Activated T-helper 17 cell treated with anti-CD3 and anti-CD28 coated beads, Interleukin-2, amount 50 U/mL, for 72 hours (primary cell): ENCODE data around the gene DNAH9. TPM values are rescaled to one million over a fixed set of nuclear protein-coding genes. Genes with fewer than 3 reads are reported as not detected.
"Not testable (repeated sequence)": the region's sequence is repeated elsewhere in the genome, so short reads cannot be mapped to it uniquely, and the experiment has no call there.

Experiments
- ATAC-seq: fragments of 150-1000 bp; cut with Tn5 transposase; replicated peaks from 2 replicates; pipeline ENCODE4 v1.10.0; 2021; ENCODE audit warnings: mild to moderate bottlenecking, moderate library complexity
- H3K27ac Mint-ChIP-seq: one replicate; pipeline ENCODE4 v1.8.0; 2022; ENCODE audit warnings: mixed read lengths
- H3K27me3 Mint-ChIP-seq: one replicate; pipeline ENCODE4 v1.8.0; 2022; ENCODE audit warnings: mixed read lengths
- H3K36me3 Mint-ChIP-seq: one replicate; pipeline ENCODE4 v1.8.0; 2022; ENCODE audit warnings: low read depth, mild to moderate bottlenecking, mixed read lengths
- H3K4me1 Mint-ChIP-seq: one replicate; pipeline ENCODE4 v1.8.0; 2022; ENCODE audit warnings: mixed read lengths
- H3K4me3 Mint-ChIP-seq: one replicate; pipeline ENCODE4 v1.8.0; 2022; ENCODE audit warnings: mild to moderate bottlenecking, mixed read lengths
- H3K9me3 Mint-ChIP-seq: one replicate; pipeline ENCODE4 v1.8.0; 2022; ENCODE audit warnings: mixed read lengths
- total RNA-seq, 2 donors: library from RNA; stranded (reverse); gene quantifications; one replicate each; pipeline ENCODE4 v1.2.3, GENCODE V29; 2022

The DNAH9 gene
- total RNA-seq, 2 donors from 2014 or later, result not detected

GRCh38 chr17:11925262-11926021, 327.2 kb downstream of the DNAH9 start:
- ATAC-seq, result no peak
- Mint-ChIP-seq H3K4me1 (no peaks in the 10 kb centered on the region), H3K27me3 (peaks cover 20% of the 10 kb centered on the region), H3K4me3 (no peak overlapping the region), H3K9me3 (peaks cover 3% of the 10 kb centered on the region), H3K27ac (no peak overlapping the region), H3K36me3 (no peaks in the 10 kb centered on the region)

DNA sequence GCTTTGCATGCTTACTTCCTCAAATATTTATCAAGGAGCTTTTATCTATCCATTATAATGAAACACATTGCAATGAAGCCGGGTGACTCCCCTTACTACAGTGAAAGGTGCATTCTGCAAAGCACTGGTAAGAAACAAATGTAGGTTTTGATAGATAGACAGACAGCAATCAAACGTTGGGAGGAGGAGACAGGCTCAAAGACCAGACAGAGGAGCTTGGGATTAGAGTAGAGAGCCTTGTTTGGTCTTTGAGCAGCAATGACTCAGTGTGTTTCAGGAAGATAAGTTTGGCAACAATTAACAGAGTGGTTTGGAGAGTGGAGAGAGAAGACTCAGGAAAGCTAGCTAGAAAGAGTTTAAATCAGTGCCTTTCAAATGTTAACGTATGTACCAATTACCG, 330.2 kb downstream of the DNAH9 start:
- Mint-ChIP-seq H3K27me3 (peaks cover 20% of the 10 kb centered on the region), H3K4me3 (no peak overlapping the region), H3K36me3 (no peaks in the 10 kb centered on the region), H3K27ac (no peak overlapping the region), H3K9me3 (peaks cover 3% of the 10 kb centered on the region), H3K4me1 (no peaks in the 10 kb centered on the region)
- no peak for ATAC-seq

DNA sequence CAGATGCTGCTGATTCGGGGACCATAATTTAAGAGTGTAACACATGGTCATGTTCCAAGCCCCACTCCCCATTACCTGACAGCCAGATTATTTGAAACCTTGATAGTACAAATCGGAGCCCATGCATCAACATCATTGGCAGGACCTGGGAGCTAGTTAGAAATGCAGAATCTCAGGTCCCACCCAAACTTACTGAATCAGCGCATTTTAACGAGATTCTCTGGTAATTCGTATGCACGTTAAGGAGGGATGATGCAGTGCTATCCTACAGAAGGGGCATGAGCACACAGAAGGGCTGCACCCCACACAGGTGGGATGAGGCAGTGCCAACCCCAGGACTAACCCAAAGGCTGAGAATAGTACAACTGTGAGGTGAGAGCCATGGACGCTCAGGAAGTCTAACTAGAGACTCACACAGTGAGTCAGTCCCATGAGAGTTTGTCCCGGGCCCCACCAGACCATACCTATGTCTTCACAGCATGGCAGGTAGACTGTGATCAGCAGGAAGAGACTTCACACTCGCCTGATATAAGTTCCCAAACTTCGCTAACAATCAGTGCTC, 334.1 kb downstream of the DNAH9 start:
- peaks cover 12% of the 10 kb centered on the region for H3K27me3 Mint-ChIP-seq
- H3K9me3 Mint-ChIP-seq, result no peaks in the 10 kb centered on the region
- H3K4me1 Mint-ChIP-seq, result no peaks in the 10 kb centered on the region
- H3K27ac Mint-ChIP-seq, result no peak overlapping the region
- H3K36me3 Mint-ChIP-seq, result no peaks in the 10 kb centered on the region
- H3K4me3 Mint-ChIP-seq, result no peak overlapping the region
- ATAC-seq, result no peak

- Mint-ChIP-seq H3K4me3 (no peak overlapping the region), H3K27me3 (peaks cover 13% of the 10 kb centered on the region), H3K36me3 (no peaks in the 10 kb centered on the region), H3K4me1 (no peaks in the 10 kb centered on the region), H3K27ac (no peak overlapping the region), H3K9me3 (no peaks in the 10 kb centered on the region)
- ATAC-seq, result no peak
Observed at GRCh38 chr17:11935734-11936406, 337.6 kb downstream of the DNAH9 start.

DNA sequence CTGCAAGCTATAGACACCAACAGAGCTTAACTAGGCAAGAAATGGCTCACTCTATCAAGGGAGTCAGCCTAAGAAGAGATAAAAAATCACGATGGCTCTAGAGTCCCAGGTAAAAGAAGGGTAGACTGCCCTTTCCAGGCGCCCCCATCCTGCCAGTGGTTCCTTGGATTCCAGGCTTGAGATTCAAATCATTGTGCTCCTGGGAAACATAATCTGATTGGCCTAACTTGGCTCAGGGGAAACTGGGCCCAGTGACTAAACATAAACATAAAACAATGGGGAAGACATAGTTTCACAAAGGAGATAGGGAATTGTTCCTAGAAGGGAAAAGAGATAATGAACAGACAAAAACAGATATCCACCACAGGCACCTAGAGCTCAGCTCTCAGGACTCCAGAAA, 342.6 kb downstream of the DNAH9 start:
- no peak overlapping the region for H3K27ac Mint-ChIP-seq
- H3K4me3 Mint-ChIP-seq, result no peak overlapping the region
- no peaks in the 10 kb centered on the region for H3K9me3 Mint-ChIP-seq
- no peaks in the 10 kb centered on the region for H3K4me1 Mint-ChIP-seq
- peaks cover 16% of the 10 kb centered on the region for H3K27me3 Mint-ChIP-seq
- no peaks in the 10 kb centered on the region for H3K36me3 Mint-ChIP-seq
- no peak for ATAC-seq

DNA sequence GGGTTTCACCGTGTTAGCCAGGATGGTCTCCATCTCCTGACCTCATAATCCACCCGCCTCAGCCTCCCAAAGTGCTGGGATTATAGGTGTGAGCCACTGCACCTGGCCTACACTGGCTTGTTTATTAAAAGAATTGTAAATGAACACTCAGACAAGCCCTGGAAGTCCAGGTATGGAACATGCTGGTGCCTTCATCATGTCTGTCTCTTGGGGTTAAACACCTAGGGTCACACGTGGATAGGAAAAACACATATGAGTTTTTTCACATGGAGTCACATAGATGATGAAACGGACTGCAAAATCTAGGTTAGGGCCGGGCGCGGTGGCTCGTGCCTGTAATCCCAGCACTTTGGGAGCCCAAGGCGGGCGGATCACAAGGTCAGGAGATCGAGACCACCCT, 344.8 kb downstream of the DNAH9 start:
- ATAC-seq, H3K4me1 Mint-ChIP-seq, H3K27ac Mint-ChIP-seq: not testable (repeated sequence)

DNA sequence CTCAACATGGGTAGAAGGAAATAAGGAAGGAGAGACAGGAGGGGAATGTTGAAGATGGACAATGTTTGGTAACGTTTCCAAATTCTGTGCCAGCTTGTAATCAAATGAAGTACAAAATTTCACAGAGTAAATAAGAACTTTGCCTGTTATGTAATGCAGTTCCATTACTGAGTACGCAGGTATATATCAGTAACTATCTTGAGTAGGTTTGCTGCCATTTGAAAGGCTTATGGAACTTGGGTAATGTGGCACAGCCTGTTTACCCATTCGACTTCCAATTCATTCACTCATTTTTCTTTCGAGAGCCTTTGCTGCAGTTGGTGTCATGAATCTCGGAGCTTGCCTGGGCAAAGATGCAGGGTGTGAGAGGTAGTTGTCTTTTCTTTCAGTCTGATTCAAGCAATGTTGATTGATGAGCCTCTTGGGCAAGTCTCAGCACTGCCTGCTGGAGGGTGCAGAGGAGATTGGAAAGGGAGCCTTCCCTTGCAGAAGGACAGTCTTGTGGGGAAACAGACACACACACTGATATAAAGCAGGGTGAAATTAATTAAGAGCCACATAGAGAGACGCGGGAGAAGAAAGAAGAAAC, 345.6 kb downstream of the DNAH9 start:
- H3K36me3 Mint-ChIP-seq, result no peaks in the 10 kb centered on the region
- H3K27me3 Mint-ChIP-seq, result peaks cover 9% of the 10 kb centered on the region
- no peak for ATAC-seq
- no peaks in the 10 kb centered on the region for H3K4me1 Mint-ChIP-seq
- no peaks in the 10 kb centered on the region for H3K9me3 Mint-ChIP-seq
- no peak overlapping the region for H3K4me3 Mint-ChIP-seq
- no peak overlapping the region for H3K27ac Mint-ChIP-seq

More for the DNA sequence above, 344.8 kb downstream of the DNAH9 start:
- H3K9me3 Mint-ChIP-seq, H3K27me3 Mint-ChIP-seq, H3K36me3 Mint-ChIP-seq, H3K4me3 Mint-ChIP-seq: not testable (repeated sequence)

GRCh38 chr17:11944587-11944986, 346.3 kb downstream of the DNAH9 start:
- H3K27ac Mint-ChIP-seq, result no peak overlapping the region
- no peaks in the 10 kb centered on the region for H3K4me1 Mint-ChIP-seq
- H3K9me3 Mint-ChIP-seq, result no peaks in the 10 kb centered on the region
- no peak for ATAC-seq
- H3K36me3 Mint-ChIP-seq, result no peaks in the 10 kb centered on the region
- H3K27me3 Mint-ChIP-seq, result peaks cover 7% of the 10 kb centered on the region
- H3K4me3 Mint-ChIP-seq, result no peak overlapping the region

- Mint-ChIP-seq H3K27ac (no peak overlapping the region), H3K27me3 (peaks cover 4% of the 10 kb centered on the region), H3K9me3 (peaks cover 3% of the 10 kb centered on the region), H3K4me1 (no peaks in the 10 kb centered on the region), H3K36me3 (no peaks in the 10 kb centered on the region), H3K4me3 (no peak overlapping the region)
- no peak for ATAC-seq
Observed at GRCh38 chr17:11948789-11949188, 350.5 kb downstream of the DNAH9 start.

- not testable (repeated sequence) for H3K27me3 Mint-ChIP-seq, H3K4me1 Mint-ChIP-seq, H3K27ac Mint-ChIP-seq, H3K36me3 Mint-ChIP-seq, H3K4me3 Mint-ChIP-seq, H3K9me3 Mint-ChIP-seq, ATAC-seq
Observed at GRCh38 chr17:11949571-11949970, 351.3 kb downstream of the DNAH9 start.

DNA sequence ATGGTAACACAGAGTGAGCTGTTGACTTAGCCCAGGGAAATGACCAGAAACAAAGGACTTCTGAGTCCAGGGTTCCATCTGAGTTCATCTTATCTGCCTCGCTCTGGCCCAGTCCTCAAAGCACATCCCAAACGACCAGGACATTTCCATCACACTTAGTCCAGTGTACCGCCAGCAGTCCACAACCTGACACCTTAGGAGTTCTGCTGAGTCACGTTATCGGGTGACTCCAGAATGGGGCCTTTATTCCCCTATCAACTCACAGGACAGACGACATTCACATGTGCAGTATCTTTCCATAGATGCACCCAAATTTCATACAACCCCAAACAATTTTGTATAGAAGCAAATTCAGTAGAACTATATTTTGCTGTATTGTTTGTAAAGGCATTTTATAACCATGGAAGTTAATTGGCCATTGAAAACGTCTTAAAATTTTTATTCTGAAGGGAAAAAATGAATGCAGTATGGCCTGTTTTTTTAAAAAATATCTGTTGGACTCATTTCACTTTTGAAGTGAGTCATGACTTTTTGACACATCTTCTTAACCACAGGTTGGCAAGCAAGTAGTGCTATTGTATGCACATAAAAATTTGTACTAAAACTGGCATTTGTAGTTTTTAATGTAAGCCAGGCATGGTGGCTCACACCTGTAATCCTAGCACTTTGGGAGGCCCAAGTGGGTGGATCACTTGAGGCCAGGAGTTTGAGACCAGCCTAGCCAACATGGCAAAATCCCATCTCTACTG, 352.7 kb downstream of the DNAH9 start:
- Mint-ChIP-seq H3K36me3 (no peaks in the 10 kb centered on the region), H3K27ac (no peak overlapping the region), H3K4me3 (no peak overlapping the region), H3K4me1 (no peaks in the 10 kb centered on the region), H3K9me3 (peaks cover 7% of the 10 kb centered on the region), H3K27me3 (no peaks in the 10 kb centered on the region)
- no peak for ATAC-seq

DNA sequence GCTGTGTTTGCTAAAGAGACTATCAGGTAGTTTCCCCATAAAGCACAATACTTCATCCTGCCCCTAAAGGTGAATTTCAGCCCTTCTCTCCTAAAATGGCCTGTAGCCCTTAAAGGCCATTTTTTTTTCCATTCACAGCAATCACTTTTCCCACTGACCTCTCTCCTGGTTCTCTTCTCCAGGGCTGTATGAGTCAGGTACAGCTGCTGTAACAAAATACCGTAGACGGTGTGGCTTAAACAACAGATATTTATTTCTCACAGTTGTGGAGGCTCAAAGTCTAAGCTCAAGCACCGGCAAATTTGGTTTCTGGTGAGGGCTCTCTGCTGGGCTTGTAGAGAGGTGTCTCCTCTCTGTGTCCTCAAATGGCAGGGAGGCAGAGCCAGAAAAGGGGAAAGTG, 354.3 kb downstream of the DNAH9 start:
- peaks cover 7% of the 10 kb centered on the region for H3K9me3 Mint-ChIP-seq
- no peak overlapping the region for H3K4me3 Mint-ChIP-seq
- no peaks in the 10 kb centered on the region for H3K4me1 Mint-ChIP-seq
- no peak overlapping the region for H3K27ac Mint-ChIP-seq
- ATAC-seq, result no peak
- H3K27me3 Mint-ChIP-seq, result no peaks in the 10 kb centered on the region
- peaks cover 6% of the 10 kb centered on the region for H3K36me3 Mint-ChIP-seq

GRCh38 chr17:11953924-11954323, 355.7 kb downstream of the DNAH9 start:
- no peak for ATAC-seq
- H3K27me3 Mint-ChIP-seq, result no peaks in the 10 kb centered on the region
- no peaks in the 10 kb centered on the region for H3K4me1 Mint-ChIP-seq
- no peak overlapping the region for H3K4me3 Mint-ChIP-seq
- peaks cover 16% of the 10 kb centered on the region for H3K36me3 Mint-ChIP-seq
- H3K27ac Mint-ChIP-seq, result no peak overlapping the region
- H3K9me3 Mint-ChIP-seq, result peaks cover 7% of the 10 kb centered on the region

- Mint-ChIP-seq H3K36me3 (peaks cover 16% of the 10 kb centered on the region), H3K9me3 (peaks cover 7% of the 10 kb centered on the region), H3K27ac (no peak overlapping the region), H3K27me3 (no peaks in the 10 kb centered on the region), H3K4me3 (no peak overlapping the region), H3K4me1 (no peaks in the 10 kb centered on the region)
- ATAC-seq, result no peak
Observed at GRCh38 chr17:11954936-11955335, 356.7 kb downstream of the DNAH9 start.
